Gastroesophageal sphincter (tissue), 4 donors: ENCODE measurements around the gene PRX. TPM values are rescaled to one million over a fixed set of nuclear protein-coding genes. Genes with fewer than 3 reads are reported as not detected.

Experiments
- ATAC-seq: fragments of 150-250 bp; one replicate; pipeline ENCODE4 v1.9.1; 2016; ENCODE audit warnings: mild to moderate bottlenecking, moderate library complexity
- H3K27ac ChIP-seq, 4 donors: fragments of 200-600 bp; sonication (generic) in 3 of 4; 1 replicate in 3 of 4; 2 replicates in 1 of 4; pipeline ENCODE4 v1.5.1; 2016 to 2019
- H3K27me3 ChIP-seq: fragments of 200-600 bp; sonication (generic); one replicate; pipeline ENCODE4 v1.5.1; 2019
- H3K36me3 ChIP-seq, 2 donors: fragments of 200-600 bp; sonication (generic); one replicate each; pipeline ENCODE4 v1.5.1; 2019; ENCODE audit warnings: control low read depth in 1 of 2
- H3K4me1 ChIP-seq, 3 donors: fragments of 200-600 bp; sonication (generic); 1 replicate in 2 of 3; 2 replicates in 1 of 3; pipeline ENCODE4 v1.5.1; 2016 to 2019; ENCODE audit warnings: control low read depth in 2 of 3
- H3K4me3 ChIP-seq, 2 donors: fragments of 200-600 bp; sonication (generic); one replicate each; pipeline ENCODE4 v1.5.1; 2019; ENCODE audit warnings: mild to moderate bottlenecking in 1 of 2, moderate library complexity in 1 of 2
- H3K9me3 ChIP-seq, 3 donors: fragments of 200-600 bp; sonication (generic); one replicate each; pipeline ENCODE4 v1.5.1; 2017 to 2019; ENCODE audit warnings: control low read depth in 2 of 3
- CTCF ChIP-seq, 4 experiments: fragments of 200-600 bp in 2 of 4; fragments of 450-650 bp in 2 of 4; sonication (generic) in 1 of 4; IDR thresholded peaks; one replicate each; pipeline ENCODE4 v1.5.1; 2017 to 2019; ENCODE audit warnings: antibody characterized with exemption in 4 of 4, mild to moderate bottlenecking in 2 of 4, moderate library complexity in 2 of 4
- EP300 ChIP-seq: sonication (generic); formaldehyde crosslinking; IDR thresholded peaks from one replicate; pipeline ENCODE4 v1.6.1; 2017; ENCODE audit warnings: antibody characterized with exemption, mild to moderate bottlenecking
- POLR2A ChIP-seq, 2 donors: fragments of 450-650 bp; IDR thresholded peaks; one replicate each; pipeline ENCODE4 v1.6.1; 2017; ENCODE audit warnings: antibody characterized with exemption in 2 of 2, mild to moderate bottlenecking in 2 of 2, moderate library complexity in 1 of 2
- POLR2AphosphoS5 ChIP-seq: sonication (generic); formaldehyde crosslinking; IDR thresholded peaks from one replicate; pipeline ENCODE4 v1.6.1; 2017; ENCODE audit warnings: antibody characterized with exemption
- WGBS, 2 donors: methylation state at CpG; one replicate each; pipeline ENCODE4 v1.1.5; 2018; ENCODE audit warnings: low coverage in 1 of 2; 5-methylcytosine and 5-hydroxymethylcytosine counted together
- total RNA-seq, 4 donors: library from RNA; depleted of rRNA; stranded (reverse); fragments of >200 nt; gene quantifications; one replicate each; pipeline ENCODE4 v1.1.0, GENCODE V29; 2016

Gene PRX
- total RNA-seq, 4 donors from 2014 or later, result 4.5 to 12.7 (median 6.7) TPM

- Histone ChIP-seq H3K9me3 (no peaks in the 10 kb centered on the region), H3K4me3 (peak within 1 kb of the TSS; percentile 71 to 81), H3K27ac (peak within 1 kb of the TSS; percentile 94 to 100 (median 98)), H3K4me1 (peaks cover 0 to 47% (median 29%) of the 10 kb centered on the region in 3 donors), H3K27me3 (no peaks in the 10 kb centered on the region), H3K36me3 (peaks cover 0 to 16% of the 10 kb centered on the region in 2 donors)
- TF ChIP-seq EP300 (no peak), CTCF (IDR thresholded peaks at IDR 0.05) (peak in 3 of 4 experiments; percentile 79 to 94 (median 80)), POLR2A (IDR thresholded peaks at IDR 0.05) (peak; percentile 96 to 97), POLR2AphosphoS5 (peak; percentile 99)
- ATAC-seq, result peak; percentile 92
- WGBS, 2 donors, result no CpG with 5 or more reads among the region's 75 CpGs
These were observed 12.5 kb upstream of the PRX start, which contains the start of gene SERTAD1 for GRCh38 chr19:40425450-40426287. TSS of gene SERTAD1 (minus strand) at chr19:40425992. CDS start at chr19:40423546, 2,446 bp downstream.

GRCh38 chr19:40424637-40425449 is 11.7 kb upstream of the PRX start:
- Histone ChIP-seq H3K27ac (peak overlapping the region; percentile 94 to 100 (median 98)), H3K4me3 (peak overlapping the region; percentile 71 to 81), H3K27me3 (no peaks in the 10 kb centered on the region), H3K4me1 (peaks cover 0 to 55% (median 29%) of the 10 kb centered on the region in 3 donors), H3K36me3 (peaks cover 0 to 16% of the 10 kb centered on the region in 2 donors), H3K9me3 (no peaks in the 10 kb centered on the region)
- TF ChIP-seq CTCF (IDR thresholded peaks at IDR 0.05) (no peak), EP300 (no peak), POLR2A (IDR thresholded peaks at IDR 0.05) (no peak), POLR2AphosphoS5 (no peak)
- ATAC-seq, result no peak
- WGBS, 2 donors, result 0 to 1% methylated on average over 14 to 16 of the region's 28 CpGs

DNA sequence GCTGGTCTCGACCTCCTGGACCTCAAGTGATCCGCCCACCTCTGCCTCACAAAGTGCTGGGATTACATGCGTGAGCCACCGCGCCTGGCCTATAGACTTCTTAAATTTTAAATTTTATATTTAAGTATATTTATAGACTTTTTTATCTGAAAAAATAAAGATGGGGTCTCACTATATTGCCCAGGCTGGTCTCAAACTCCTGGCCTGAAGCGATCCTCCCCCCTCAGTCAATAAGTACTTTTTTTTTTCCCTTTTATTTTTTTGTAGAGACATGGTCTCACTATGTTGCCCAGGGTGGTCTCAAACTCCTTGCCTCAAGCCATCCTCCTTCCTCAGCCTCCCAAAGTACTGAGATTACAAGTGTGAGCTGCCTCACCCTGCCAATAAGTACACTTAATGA is 10.8 kb upstream of the PRX start:
- Histone ChIP-seq H3K27ac (peak overlapping the region in 2 of 4 donors; percentile 98 to 100), H3K36me3 (peaks cover 0 to 16% of the 10 kb centered on the region in 2 donors), H3K4me3 (peak overlapping the region in 1 of 2 donors; percentile 81), H3K9me3 (no peaks in the 10 kb centered on the region), H3K27me3 (no peaks in the 10 kb centered on the region), H3K4me1 (peaks cover 0 to 57% (median 29%) of the 10 kb centered on the region in 3 donors)
- WGBS, 2 donors, result 83 to 96% methylated on average over 3 to 6 of the region's 6 CpGs
- ATAC-seq, result no peak
- TF ChIP-seq POLR2AphosphoS5 (no peak), POLR2A (IDR thresholded peaks at IDR 0.05) (no peak), EP300 (no peak), CTCF (IDR thresholded peaks at IDR 0.05) (no peak)

DNA sequence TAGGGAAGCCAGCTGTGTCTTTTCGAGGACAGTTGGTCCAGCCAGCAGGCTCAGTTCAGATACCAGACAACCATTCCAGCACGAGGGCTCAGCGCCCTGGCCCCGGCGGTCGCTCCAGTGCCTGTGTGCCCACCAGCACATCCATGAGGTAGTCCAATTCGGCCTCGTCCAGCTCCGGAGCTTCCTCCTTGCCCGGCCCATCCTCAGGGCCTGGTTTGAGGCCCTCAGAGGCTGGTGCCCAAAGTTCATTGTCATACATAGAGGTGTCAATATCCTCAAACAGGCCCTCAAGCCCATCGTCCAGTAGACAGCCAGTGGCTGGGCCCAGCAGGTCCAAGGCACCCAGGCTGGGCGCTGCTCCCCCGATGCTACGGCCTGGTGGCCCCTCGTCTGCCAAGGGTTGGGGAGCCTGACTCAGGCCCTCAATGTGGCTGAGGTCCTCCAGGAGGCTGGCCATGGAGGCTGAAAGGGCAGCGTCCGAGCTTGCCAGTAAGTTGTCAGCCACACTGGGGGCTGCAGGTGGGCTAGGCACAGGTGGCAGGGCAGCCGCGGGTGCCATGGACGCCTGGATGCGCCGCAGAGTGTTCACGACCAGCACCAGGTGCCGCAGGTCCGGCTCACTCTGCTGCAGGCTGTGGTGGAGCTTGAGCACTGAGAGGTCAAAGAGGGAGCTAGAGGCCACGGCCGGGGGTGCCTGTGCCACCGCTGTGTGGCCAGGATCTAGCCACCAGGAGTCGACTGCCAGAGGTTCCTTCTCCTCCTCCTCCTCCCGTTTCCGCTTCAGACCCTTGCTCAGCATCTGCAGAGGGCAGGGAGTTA is 9.8 kb upstream of the PRX start:
- Histone ChIP-seq H3K27ac (peak overlapping the region in 3 of 4 donors; percentile 69 to 98 (median 92)), H3K36me3 (peaks cover 0 to 16% of the 10 kb centered on the region in 2 donors), H3K9me3 (no peaks in the 10 kb centered on the region), H3K27me3 (no peaks in the 10 kb centered on the region), H3K4me3 (no peak overlapping the region), H3K4me1 (peaks cover 0 to 57% (median 29%) of the 10 kb centered on the region in 3 donors)
- no peak for TF ChIP-seq POLR2AphosphoS5
- TF ChIP-seq POLR2A (IDR thresholded peaks at IDR 0.05), result no peak
- no peak for TF ChIP-seq EP300
- no peak for TF ChIP-seq CTCF (IDR thresholded peaks at IDR 0.05)
- ATAC-seq, result no peak
- WGBS, 2 donors, result 84 to 100% methylated on average over 3 to 12 of the region's 31 CpGs
